Gastrocnemius medialis (tissue), 4 donors: Measurements from ENCODE around the gene SYT6.

ENCODE experiments used
- CTCF ChIP-seq, 5 experiments: fragments of 450-650 bp in 3 of 5; fragments of 200-600 bp in 2 of 5; sonication (generic) in 2 of 5; IDR thresholded peaks in 4 of 5; conservative IDR thresholded peaks in 1 of 5; 1 replicate in 4 of 5; 2 replicates in 1 of 5; pipeline ENCODE4 v1.5.1; 2016 to 2019; ENCODE audit warnings: antibody characterized with exemption in 5 of 5, mild to moderate bottlenecking in 3 of 5, moderate library complexity in 3 of 5
- POLR2A ChIP-seq, 2 donors: fragments of 450-650 bp; IDR thresholded peaks; one replicate each; pipeline ENCODE4 v1.6.1; 2017; ENCODE audit warnings: antibody characterized with exemption in 2 of 2, mild to moderate bottlenecking in 2 of 2, moderate library complexity in 2 of 2

- TF ChIP-seq POLR2A (IDR thresholded peaks at IDR 0.05) (no peak), CTCF (IDR thresholded peaks at IDR 0.05 in 4 of 5, conservative IDR thresholded peaks at IDR 0.05 in 1 of 5) (no peak)
Observed at GRCh38 chr1:114159941-114160340, 6.3 kb upstream of the SYT6 start.
